K562 (cell line): ENCODE results near the gene PHACTR2.

ENCODE experiments used
- CTCF ChIP-seq, 3 experiments: IDR thresholded peaks in 2 of 3; conservative IDR thresholded peaks in 1 of 3; 2 replicates each; pipeline ENCODE4 v1.5.1; 2011 to 2012; ENCODE audit warnings: low read length in 3 of 3, mild to moderate bottlenecking in 3 of 3, control low read depth in 2 of 3, improper control_type of control experiment in 1 of 3, inconsistent platforms in 1 of 3, low read depth in 1 of 3, mixed read lengths in 1 of 3, moderate library complexity in 1 of 3; ENCODE audit not compliant: insufficient read depth in 2 of 3
- EZH2 ChIP-seq: IDR thresholded peaks from 2 replicates; pipeline ENCODE4 v1.6.1; 2012; ENCODE audit warnings: low read depth, mild to moderate bottlenecking, inconsistent platforms, low read length, borderline replicate concordance
- NFYB ChIP-seq: IDR thresholded peaks from 2 replicates; pipeline ENCODE4 v1.6.1; 2011; ENCODE audit warnings: mild to moderate bottlenecking, moderate library complexity; ENCODE audit not compliant: insufficient read length; ENCODE audit errors: extremely low read depth
- NR3C1 ChIP-seq: sonication (generic); formaldehyde crosslinking; IDR thresholded peaks from 2 replicates; pipeline ENCODE4 v1.8.1; 2022; ENCODE audit warnings: missing genetic modification reagents
- ZNF175 ChIP-seq: fragments of 200-800 bp; sonication (Bioruptor generic); IDR thresholded peaks from 2 replicates; pipeline ENCODE4 v1.6.1; 2016; ENCODE audit warnings: low read depth, mild to moderate bottlenecking, missing genetic modification characterization, missing compliant biosample characterization
- TF ChIP-seq, protein P1 (sequence below): sonication (generic); formaldehyde crosslinking; IDR thresholded peaks from 2 replicates; pipeline ENCODE4 v1.8.1; 2023; ENCODE audit warnings: mild to moderate bottlenecking, missing genetic modification reagents

DNA sequence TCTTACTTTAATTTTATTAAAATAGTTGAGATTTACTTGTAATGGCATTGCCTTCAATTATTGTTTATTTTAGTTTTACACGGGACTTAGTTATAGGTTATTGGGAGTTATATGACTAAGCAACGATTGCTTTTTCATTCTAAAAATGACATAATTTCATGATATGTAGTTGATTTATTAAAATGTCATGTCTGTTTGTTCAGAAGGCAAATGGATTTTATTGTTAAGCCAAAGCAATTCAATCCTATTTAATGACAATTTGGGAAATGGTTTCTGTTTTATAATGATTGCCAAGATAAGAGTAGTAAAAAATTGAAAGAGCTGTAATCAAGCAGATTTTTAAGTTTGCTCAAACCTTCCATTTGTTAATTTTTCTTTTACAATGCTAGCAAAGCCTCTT lies 74.7 kb downstream of the PHACTR2 start:
- no peak for TF ChIP-seq NFYB
- TF ChIP-seq NR3C1 (CRISPR knock-in tag), result no peak
- no peak for TF ChIP-seq EZH2
- TF ChIP-seq, protein P1, sequence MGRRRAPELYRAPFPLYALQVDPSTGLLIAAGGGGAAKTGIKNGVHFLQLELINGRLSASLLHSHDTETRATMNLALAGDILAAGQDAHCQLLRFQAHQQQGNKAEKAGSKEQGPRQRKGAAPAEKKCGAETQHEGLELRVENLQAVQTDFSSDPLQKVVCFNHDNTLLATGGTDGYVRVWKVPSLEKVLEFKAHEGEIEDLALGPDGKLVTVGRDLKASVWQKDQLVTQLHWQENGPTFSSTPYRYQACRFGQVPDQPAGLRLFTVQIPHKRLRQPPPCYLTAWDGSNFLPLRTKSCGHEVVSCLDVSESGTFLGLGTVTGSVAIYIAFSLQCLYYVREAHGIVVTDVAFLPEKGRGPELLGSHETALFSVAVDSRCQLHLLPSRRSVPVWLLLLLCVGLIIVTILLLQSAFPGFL, result no peak
- TF ChIP-seq CTCF (IDR thresholded peaks at IDR 0.05 in 2 of 3, conservative IDR thresholded peaks at IDR 0.05 in 1 of 3; ENCODE audit: insufficient read depth in 2 of 3, low read depth in 1 of 3, low read length in 3 of 3), result no peak
- TF ChIP-seq ZNF175 (CRISPR knock-in tag), result no peak
